Activated CD8-positive, alpha-beta T cell treated with anti-CD3 and anti-CD28 coated beads for 36 hours (primary cell): ENCODE results near the gene RFTN1. TPM values are rescaled to one million over a fixed set of nuclear protein-coding genes. Genes with fewer than 3 reads are reported as not detected.
A peak's percentile ranks its signal among the peaks of the same experiment; 100 is the strongest.

ENCODE experiments used
- ATAC-seq: fragments of 200-7000 bp; cut with Tn5 transposase; one replicate; pipeline ENCODE4 v1.10.0; 2021; ENCODE audit warnings: mild to moderate bottlenecking, moderate library complexity
- CTCF ChIA-PET: fragments of 350-600 bp; sonication (Branson Sonifier 250); formaldehyde crosslinking; loops from one replicate; lab custom pipeline; 2021; ENCODE audit warnings: antibody characterized with exemption; lab: Charles Lee
- POLR2A ChIA-PET: fragments of 350-600 bp; sonication (Branson Sonifier 250); formaldehyde crosslinking; loops from one replicate; lab custom pipeline; 2021; ENCODE audit warnings: antibody characterized with exemption; lab: Charles Lee
- DNase-seq: peaks from one replicate; pipeline ENCODE4 v3.0.0-alpha.2; 2020
- H3K27ac Mint-ChIP-seq: one replicate; pipeline ENCODE4 v1.8.0; 2021; ENCODE audit warnings: mild to moderate bottlenecking, mixed read lengths
- H3K27me3 Mint-ChIP-seq: one replicate; pipeline ENCODE4 v1.8.0; 2021; ENCODE audit warnings: mixed read lengths
- H3K36me3 Mint-ChIP-seq: one replicate; pipeline ENCODE4 v1.8.0; 2021; ENCODE audit warnings: low read depth, mixed read lengths
- H3K4me1 Mint-ChIP-seq: one replicate; pipeline ENCODE4 v1.8.0; 2021; ENCODE audit warnings: low read depth, mixed read lengths
- H3K4me3 Mint-ChIP-seq: one replicate; pipeline ENCODE4 v1.8.0; 2021; ENCODE audit warnings: mild to moderate bottlenecking, moderate library complexity, mixed read lengths
- H3K9me3 Mint-ChIP-seq: one replicate; pipeline ENCODE4 v1.8.0; 2021; ENCODE audit warnings: mixed read lengths
- CTCF ChIP-seq: fragments of 200-600 bp; IDR thresholded peaks from one replicate; pipeline ENCODE4 v1.8.0; 2022; ENCODE audit warnings: antibody characterized with exemption, mild to moderate bottlenecking
- intact Hi-C: fragments of 100-400 bp; cut with micrococcal nuclease; formaldehyde crosslinking; loops from one replicate; pipeline ENCODE4 v1.10.0; 2022
- total RNA-seq, 2 experiments: library from RNA; stranded (reverse); gene quantifications; one replicate each; pipeline ENCODE4 v1.2.3, GENCODE V29; 2021

The RFTN1 gene
- total RNA-seq, 2 experiments from 2014 or later, result 113 to 125 TPM

DNA sequence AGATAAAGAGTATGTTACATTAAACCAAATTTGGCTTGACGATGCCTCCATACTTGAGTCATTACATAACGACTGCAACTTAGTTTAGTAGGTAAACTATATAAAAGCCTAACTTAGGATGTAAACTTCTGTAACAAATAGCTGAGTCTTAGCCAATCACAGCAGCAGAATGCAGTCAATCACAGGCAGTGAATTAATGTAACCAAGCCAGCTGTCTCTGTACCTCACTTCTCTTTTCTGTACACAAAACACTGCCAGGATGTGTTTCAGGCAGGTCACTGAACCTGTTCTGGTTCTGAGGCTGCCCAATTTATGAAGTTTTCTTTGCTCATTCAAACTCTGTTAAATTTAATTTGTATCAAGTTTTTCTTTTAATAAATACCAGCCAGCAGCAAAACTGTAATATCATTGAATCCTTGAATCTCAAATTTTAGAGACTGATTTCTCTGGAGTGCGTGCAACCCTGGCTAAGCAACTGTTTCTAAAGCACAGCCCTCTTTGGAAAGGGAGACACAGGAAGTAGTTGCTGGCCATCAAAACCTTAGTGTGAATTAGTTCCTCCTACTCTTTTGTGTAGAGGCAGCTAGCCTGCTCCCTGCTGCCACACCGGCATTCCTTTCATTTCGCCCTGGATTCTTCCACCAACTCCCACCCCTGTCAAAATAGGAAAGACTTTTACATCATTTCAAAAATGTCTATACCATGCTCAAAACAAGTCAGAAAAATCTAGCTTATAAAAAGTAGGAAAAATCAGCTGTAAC is 15.2 kb downstream of the RFTN1 start:
- Mint-ChIP-seq H3K36me3 (peaks cover 64% of the 10 kb centered on the region), H3K27ac (peak overlapping the region; percentile 32), H3K9me3 (no peaks in the 10 kb centered on the region), H3K4me1 (peaks cover 73% of the 10 kb centered on the region), H3K27me3 (no peaks in the 10 kb centered on the region), H3K4me3 (no peak overlapping the region)
- no peak for TF ChIP-seq CTCF
- ChIA-PET POLR2A (interaction anchor here (0.6 to 4.2 kb wide), 4 partner anchors 13 to 1727 kb away, joined by 3 to 24 read pairs (median 3); no protein-coding TSS in a partner anchor), CTCF (interaction anchor here (0.7 to 1.4 kb wide), 5 partner anchors 9 to 31 kb away, joined by 3 to 6 read pairs (median 3); no protein-coding TSS in a partner anchor)
- intact Hi-C loops, result no loop called here
- DNase-seq (no peak), ATAC-seq (no peak)

DNA sequence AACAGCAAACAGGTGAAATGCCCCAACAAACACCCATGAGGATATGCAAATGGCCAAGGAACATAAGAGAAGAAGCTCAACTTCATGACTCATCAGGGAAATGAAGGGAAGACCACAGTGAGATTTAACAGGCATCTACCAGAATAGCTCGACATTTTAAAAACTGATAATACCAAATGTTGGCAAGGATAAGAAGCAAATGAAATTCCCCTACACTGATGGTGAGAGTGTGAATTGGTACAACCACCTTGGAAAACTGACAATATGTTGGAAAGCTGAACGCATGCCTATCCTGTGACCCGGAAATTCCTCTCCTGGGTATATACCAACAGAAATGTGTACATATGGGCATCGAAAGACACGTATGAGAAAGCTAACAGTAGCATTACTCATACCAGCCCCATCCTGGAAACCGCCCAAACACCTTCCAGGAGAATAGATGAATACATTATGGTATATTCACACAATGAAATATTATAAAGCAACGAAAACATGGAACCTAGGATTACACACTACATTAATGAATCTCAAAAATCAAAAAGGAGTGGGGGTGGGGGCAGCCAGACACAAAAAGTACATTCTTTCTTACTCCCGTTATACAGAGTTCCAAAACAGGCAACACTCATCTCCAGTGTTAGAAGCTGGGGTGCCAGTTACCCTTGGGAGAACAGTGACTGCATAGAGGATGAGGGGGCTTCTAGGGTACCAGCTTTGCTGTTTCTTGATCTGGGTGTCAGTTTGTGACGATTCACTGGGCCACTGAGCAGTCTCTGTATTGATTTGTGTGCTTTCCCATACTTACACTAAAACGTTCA is 16.9 kb downstream of the RFTN1 start:
- ChIA-PET POLR2A (interaction anchor here (1.4 to 4.2 kb wide), 5 partner anchors 9 to 231 kb away, joined by 4 to 24 read pairs (median 6); partner anchors contain the start of gene OXNAD1), CTCF (interaction anchor here (0.7 to 2.7 kb wide), 10 partner anchors 8 to 208 kb away, joined by 3 to 8 read pairs (median 3); no protein-coding TSS in a partner anchor)
- intact Hi-C loops, result no loop called here
- peak; percentile 57 for ATAC-seq
- no peaks in the 10 kb centered on the region for H3K27me3 Mint-ChIP-seq
- no peaks in the 10 kb centered on the region for H3K9me3 Mint-ChIP-seq
- peaks cover 65% of the 10 kb centered on the region for H3K36me3 Mint-ChIP-seq
- H3K4me3 Mint-ChIP-seq, result no peak overlapping the region
- DNase-seq, result no peak
- H3K4me1 Mint-ChIP-seq, result peaks cover 63% of the 10 kb centered on the region
- TF ChIP-seq CTCF, result no peak
- H3K27ac Mint-ChIP-seq, result peak overlapping the region; percentile 44

GRCh38 chr3:16496008-16496407 is 17.5 kb downstream of the RFTN1 start:
- intact Hi-C loops, result no loop called here
- peak overlapping the region; percentile 44 for H3K27ac Mint-ChIP-seq
- DNase-seq (no peak), ATAC-seq (no peak)
- H3K4me1 Mint-ChIP-seq, result peaks cover 68% of the 10 kb centered on the region
- H3K36me3 Mint-ChIP-seq, result peaks cover 69% of the 10 kb centered on the region
- no peak overlapping the region for H3K4me3 Mint-ChIP-seq
- TF ChIP-seq CTCF, result no peak
- POLR2A ChIA-PET, result interaction anchor here (1.4 to 4.2 kb wide), 5 partner anchors 9 to 231 kb away, joined by 4 to 24 read pairs (median 6); partner anchors contain the start of gene OXNAD1
- no peaks in the 10 kb centered on the region for H3K27me3 Mint-ChIP-seq
- H3K9me3 Mint-ChIP-seq, result no peaks in the 10 kb centered on the region
- CTCF ChIA-PET, result interaction anchor here (0.5 to 2.7 kb wide), 11 partner anchors 9 to 208 kb away, joined by 3 to 8 read pairs (median 3); no protein-coding TSS in a partner anchor

GRCh38 chr3:16494814-16495431 is 18.6 kb downstream of the RFTN1 start:
- DNase-seq, result no peak
- Mint-ChIP-seq H3K36me3 (peaks cover 69% of the 10 kb centered on the region), H3K27ac (peak overlapping the region; percentile 16), H3K9me3 (no peaks in the 10 kb centered on the region), H3K4me1 (peaks cover 65% of the 10 kb centered on the region), H3K4me3 (no peak overlapping the region), H3K27me3 (no peaks in the 10 kb centered on the region)
- CTCF ChIA-PET, result interaction anchor here (1.4 to 2.7 kb wide), 3 partner anchors 10 to 142 kb away, joined by 3 to 8 read pairs (median 5); no protein-coding TSS in a partner anchor
- POLR2A ChIA-PET, result interaction anchor here (1.1 to 4.2 kb wide), 5 partner anchors 10 to 230 kb away, joined by 3 to 24 read pairs (median 4); partner anchors contain the start of gene OXNAD1
- no peak for TF ChIP-seq CTCF
- no peak for ATAC-seq
- intact Hi-C loops, result no loop called here
